ENCODE measurements around the gene RPP25L. TPM values are rescaled to one million over a fixed set of nuclear protein-coding genes. Genes with fewer than 3 reads are reported as not detected.

The RPP25L gene
- total and polyA plus RNA-seq, 9 of the 15 experiments (the other 6 are each of a cell fraction or from before 2014, with no cell fraction given): 16.3 to 43.7 (median 29.0) TPM

- TF ChIP-seq AFF1 (IDR thresholded peaks at IDR 0.05; ENCODE audit: low read depth in 1 of 2, partially characterized antibody in 2 of 2) (no peak), KAT7 (CRISPR knock-in tag; IDR thresholded peaks at IDR 0.05; ENCODE audit: borderline replicate concordance) (no peak), ELK1 (CRISPR knock-in tag; IDR thresholded peaks at IDR 0.05) (no peak), HDAC3 (IDR thresholded peaks at IDR 0.05; ENCODE audit: borderline replicate concordance, partially characterized antibody) (no peak), SAFB (IDR thresholded peaks at IDR 0.05; ENCODE audit: borderline replicate concordance, low read depth, low read length) (no peak), FOXM1 (IDR thresholded peaks at IDR 0.05; ENCODE audit: low read depth) (no peak), FOXM1 (CRISPR knock-in tag; IDR thresholded peaks at IDR 0.05; ENCODE audit: low read depth) (no peak), GTF2E2 (tag; IDR thresholded peaks at IDR 0.05) (no peak), FOXJ3 (CRISPR knock-in tag; IDR thresholded peaks at IDR 0.05) (no peak), GTF2A2 (tag; IDR thresholded peaks at IDR 0.05) (no peak), ZNF140 (CRISPR knock-in tag; IDR thresholded peaks at IDR 0.05) (no peak), MNT (conservative IDR thresholded peaks at IDR 0.05) (0 out of 4 replicates have a peak, but pooled peaks of 1 of the 2 experiments have one; percentile 55), SIN3B (IDR thresholded peaks at IDR 0.05; ENCODE audit: low read depth) (peak; percentile 50; the same call in 1 of the 2 replicates), HDAC1 (IDR thresholded peaks at IDR 0.05) (no peak), ZFP36 (IDR thresholded peaks at IDR 0.05; ENCODE audit: low read depth, low read length, partially characterized antibody) (no peak), NRF1 (conservative IDR thresholded peaks at IDR 0.05 in 1 of 2, IDR thresholded peaks at IDR 0.05 in 1 of 2) (0 out of 4 replicates have a peak, but pooled peaks of 1 of the 2 experiments have one; percentile 9), ZFPM2 (CRISPR knock-in tag; IDR thresholded peaks at IDR 0.05) (no peak), ATF2 (CRISPR knock-in tag; IDR thresholded peaks at IDR 0.05) (no peak)
These were observed 8.4 kb upstream of the RPP25L start, which contains the start of gene DCTN3 (continued) for GRCh38 chr9:34620061-34620994.

Measured in K562 (cell line).